RPMI8226 (cell line): Measurements from ENCODE around the gene ECM1.

Experiments used
- DNase-seq: peaks from one replicate; pipeline ENCODE4 v3.0.0-alpha.2; 2015

Gene ECM1

DNA sequence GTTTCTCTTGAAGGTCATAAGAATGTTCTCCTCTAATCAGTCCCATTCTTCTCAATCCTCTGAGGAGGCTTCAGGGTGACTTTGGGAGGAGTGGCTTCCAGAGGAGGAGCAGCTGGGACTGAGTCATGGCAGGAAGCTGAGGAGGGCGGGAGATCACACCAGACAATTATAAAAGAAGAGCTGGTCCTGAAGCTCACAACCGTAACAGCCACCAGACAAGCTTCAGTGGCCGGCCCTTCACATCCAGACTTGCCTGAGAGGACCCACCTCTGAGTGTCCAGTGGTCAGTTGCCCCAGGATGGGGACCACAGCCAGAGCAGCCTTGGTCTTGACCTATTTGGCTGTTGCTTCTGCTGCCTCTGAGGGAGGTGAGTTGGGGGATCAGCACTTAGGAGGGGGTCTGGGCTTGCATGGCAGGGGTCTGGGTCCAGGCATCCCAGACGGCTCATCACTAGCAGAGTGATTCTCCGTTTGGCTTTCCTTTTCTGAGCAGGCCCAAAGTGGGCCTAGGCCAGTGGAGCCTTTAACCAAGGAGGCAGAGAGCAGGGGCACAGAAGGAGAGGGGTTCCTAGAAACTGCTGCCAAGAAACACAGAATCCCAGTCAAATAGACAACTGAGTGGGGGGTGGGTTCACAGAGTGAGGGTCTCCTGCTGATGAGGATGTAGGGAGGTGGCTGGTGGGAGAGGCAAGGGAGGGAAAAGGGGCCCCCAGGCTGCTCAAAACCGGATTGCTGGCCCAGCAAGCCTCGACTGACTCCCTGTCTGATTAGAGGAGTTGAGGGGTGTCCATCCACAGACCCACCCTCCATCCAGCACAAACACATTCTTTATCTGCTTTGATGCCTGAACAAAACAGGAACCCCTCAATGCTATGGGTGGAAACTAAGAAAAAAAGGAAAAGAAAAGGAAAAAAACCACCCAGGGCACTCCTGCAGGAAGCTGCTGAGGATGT is at the start of gene ECM1:
Gene ECM1, plus strand, starts transcription at position 198 of the 953 bp plus-strand sequence. Its CDS starts 101 bp downstream, at position 299.
- no peak for DNase-seq

DNA sequence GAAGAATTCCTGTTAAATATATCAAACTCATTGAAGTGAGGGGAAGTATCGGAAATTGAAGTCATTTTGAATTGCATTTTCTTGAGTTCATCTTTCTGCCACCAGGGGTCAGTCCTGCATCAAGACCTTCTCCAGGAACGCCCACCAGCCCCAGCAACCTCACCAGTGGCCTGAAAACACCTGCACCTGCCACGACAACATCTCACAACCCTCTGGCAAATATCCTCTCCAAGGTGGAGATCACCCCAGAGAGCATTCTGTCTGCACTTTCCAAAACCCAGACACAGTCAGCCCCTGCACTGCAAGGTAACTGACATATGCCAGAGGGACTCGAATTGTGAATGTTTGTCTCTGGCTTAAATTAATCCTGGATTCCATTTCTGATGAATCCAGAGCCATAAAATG is 43.5 kb upstream of the ECM1 start:
- peak; percentile 79 for DNase-seq

DNA sequence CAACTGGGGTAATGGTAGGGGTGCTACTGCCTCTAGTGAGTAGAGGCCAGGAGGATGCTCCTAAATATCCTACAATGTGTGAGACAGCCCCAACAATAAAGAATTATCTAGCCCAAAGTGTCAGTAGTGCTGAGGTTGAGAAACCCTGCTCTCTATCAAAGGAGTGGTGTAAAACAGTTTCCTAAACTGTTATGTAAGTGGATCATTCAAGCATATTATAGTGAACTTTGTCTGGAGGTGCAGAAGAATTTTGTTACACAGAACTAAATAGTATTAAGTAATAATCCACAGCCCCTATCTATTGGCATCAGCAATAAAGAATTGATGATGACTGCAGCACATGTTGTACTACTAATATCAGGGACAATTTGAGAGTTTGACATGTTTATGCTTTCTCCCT is 40.9 kb upstream of the ECM1 start:
- DNase-seq = no peak

DNA sequence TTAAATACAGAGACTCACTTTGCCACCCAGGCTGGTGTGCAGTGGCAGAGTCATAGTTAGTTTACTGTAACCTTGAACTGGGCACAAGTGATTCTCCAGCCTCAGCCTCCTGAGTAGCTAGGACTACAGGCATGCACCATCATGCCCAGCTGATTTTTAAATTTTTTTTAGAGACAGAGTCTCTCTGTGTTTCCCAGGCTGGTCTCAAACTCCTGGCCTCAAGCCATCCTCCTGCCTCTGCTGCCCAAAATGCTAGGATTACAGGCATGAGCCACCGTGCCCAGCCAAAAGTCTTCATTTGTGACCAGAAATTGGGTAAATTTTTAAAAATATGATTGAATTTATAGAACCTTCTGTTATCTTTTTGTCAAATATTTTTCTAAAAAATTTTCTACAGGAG is 38.6 kb upstream of the ECM1 start:
- DNase-seq = no peak

DNA sequence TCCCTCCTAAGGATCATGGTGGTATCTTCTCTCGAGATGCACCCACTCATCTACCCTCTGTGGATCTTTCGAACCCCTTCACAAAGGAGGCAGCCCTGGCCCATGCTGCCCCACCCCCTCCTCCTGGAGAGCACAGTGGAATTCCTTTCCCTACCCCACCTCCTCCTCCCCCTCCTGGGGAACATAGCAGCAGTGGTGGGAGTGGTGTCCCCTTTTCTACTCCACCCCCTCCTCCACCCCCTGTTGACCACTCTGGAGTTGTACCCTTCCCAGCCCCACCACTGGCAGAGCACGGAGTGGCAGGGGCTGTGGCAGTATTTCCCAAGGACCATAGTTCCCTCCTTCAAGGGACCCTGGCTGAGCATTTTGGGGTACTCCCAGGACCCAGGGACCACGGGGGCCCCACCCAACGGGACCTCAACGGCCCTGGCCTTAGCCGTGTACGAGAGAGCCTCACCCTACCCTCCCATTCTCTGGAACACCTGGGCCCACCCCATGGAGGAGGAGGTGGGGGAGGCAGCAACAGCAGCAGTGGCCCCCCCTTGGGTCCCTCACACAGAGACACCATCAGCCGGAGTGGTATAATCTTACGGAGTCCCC is 35.2 kb upstream of the ECM1 start:
- no peak for DNase-seq

DNA sequence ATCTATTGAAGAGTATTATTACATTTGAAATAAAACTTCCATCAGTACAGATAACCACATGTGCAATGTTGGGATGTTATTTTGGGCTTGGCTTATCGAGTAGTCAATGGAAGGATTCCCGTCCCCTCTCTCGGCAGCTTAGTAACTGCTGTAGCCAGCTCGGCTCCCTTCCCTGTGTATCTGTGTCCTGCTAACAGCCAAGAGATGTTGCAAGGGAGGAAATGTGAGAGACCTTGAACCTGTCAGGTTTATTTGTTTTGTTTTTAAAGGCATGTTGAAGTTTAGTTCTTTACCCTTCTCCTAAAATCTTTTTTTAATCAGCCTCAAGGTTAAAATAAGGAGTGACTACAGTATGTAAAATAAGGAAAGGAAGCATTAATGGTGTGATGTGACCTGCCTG is 34.2 kb upstream of the ECM1 start:
- DNase-seq = no peak

DNA sequence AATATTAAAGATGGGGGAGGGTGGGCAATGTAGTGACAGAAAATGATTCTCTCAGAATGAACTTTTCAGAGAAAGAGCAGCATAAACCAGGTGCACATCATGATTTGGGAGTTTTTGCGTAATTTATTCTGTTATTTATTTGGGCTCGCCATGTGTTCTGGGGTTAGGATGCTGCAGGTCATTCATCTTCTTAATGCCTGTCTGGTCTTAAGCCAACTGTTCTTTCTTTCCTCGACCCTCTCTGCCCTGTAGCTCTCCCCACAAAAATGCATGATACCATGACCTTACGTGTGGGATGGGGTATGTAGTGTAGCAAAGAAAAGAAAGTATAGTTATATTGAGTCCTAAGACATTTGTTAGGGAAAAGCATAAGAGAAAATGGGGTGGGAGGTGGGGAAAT is 33.0 kb upstream of the ECM1 start:
- no peak for DNase-seq

DNA sequence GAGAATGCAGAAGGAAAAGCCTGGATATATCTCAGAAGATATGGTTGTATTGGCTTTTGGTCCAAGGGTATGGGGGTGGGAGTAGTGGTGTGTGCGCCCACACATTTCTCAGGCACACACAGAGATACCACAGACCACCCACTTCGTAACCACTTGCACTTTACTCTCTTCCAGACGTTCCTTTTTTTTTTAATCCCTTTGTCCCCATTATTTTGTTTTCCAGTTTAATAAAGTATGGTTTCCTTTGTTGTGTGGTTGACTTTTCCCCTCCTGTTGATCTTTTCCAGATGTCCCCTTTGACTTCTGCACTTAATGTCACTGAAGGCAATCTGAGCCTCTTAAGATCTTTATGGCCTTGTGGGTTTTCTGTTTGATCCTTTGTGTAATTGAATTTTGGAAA is 31.2 kb upstream of the ECM1 start:
- no peak for DNase-seq

DNA sequence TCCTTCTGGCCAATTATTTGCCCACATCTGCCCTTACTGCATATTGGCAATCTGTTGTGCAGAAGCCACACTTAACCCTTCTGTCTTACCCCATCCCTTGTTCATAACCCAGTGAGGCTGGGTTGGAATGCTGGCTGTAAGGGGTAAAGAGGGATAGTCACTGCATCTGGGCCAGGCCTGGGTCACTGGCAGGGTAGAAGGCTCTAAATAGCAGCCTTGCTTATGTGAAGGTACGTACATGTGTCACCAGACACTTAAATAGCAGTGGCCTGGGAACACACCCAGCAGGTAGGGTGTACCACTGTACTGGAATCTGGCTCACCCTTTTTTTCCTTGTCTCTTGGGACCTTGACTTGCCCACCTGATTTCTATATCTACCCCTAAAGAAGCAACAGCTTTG is 30.6 kb upstream of the ECM1 start:
- DNase-seq = no peak

DNA sequence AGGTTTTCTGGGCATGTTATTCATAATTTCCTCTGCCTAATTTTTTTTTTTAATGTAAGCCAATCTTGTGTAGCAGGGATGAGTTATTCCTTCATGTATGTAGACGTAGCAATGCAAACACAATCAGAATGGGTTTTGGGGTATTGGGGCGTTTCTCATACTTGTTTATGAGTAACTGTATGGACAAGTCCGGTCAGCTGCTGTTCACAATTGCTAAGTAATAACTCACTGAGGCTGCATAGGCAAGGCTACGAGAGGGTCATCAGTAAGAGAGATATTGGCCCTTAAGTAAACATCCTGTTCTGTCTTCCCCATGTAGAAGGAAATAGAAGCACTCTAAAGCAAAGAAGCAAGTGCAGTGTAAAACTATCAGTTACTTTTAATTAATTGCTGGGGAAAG is 30.2 kb upstream of the ECM1 start:
- no peak for DNase-seq

DNA sequence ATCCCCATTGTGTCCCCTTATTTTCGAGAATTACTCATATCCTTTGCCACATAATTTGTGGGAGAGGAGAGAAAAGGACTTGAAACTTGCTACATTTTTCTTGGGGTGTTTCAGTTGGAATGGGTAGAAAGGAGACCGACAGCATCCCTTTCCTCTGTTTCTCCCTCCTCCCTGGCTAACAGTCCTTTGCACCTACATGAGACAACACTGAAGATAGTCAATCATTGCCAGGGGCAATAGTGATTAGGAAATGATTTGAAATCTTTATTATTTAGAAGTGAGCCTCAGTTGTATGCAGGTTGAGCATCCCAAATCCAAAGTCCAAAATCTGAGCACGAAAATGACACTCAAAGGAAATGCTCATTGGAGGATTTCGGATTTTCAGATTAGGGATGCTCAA is 28.5 kb upstream of the ECM1 start:
- DNase-seq = no peak

DNA sequence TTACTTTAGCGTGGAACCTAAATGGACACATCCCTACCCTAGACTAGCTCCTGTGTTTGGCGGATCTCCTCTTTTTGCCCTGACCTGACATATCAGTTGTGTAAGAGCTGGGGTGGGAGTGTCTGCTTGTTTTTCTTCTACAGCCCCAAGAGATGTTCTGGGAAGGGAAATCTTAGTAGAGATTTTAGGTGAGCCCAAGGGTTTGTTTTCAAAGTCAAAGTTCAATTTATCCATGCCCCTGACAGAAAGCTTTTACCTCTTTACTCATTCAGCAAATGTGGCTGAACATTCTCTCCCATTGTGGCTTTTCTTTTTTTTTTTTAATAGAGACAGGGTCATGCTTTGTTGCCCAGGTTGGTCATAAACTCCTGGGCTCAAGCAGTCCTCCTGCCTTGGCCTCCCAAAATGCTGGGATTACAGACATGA is 28.0 kb upstream of the ECM1 start:
- DNase-seq = no peak

DNA sequence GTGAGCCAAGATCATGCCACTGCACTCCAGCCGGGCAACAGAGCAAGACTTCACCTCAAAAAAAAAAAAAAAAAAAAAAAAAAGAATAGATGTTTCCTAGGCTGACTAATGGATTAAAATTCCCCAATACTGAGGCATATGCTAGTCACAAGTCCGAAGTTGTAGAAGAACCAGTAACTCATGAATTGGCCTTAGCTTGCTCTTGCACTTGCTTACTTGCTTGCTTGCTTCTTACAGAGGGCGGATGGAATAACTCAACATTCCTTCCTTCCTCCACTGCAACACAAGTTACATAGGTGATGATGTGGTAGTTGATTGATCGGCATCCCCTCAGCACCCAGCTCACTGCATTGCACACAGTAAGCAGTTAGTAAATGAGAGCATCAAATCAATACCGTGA is 23.5 kb upstream of the ECM1 start:
- DNase-seq = no peak

DNA sequence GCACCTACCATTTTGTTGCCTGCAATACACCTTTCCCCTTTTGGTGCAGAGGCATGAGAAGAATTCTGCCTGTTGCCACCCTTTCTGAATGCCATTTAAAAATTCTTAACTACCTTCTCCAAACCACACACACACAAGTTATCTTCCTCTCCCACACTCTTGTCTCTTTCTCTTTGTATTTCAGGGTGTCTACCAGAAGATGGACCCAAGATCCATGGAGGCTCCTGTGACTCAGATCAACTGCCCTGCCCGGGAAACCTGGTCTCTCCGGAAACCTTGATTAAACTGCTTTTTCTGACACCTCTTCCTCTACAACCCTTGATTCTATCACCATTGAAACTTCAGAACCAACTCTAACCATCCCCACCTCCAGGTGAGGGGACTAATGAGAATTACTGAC is 23.0 kb upstream of the ECM1 start:
- no peak for DNase-seq

DNA sequence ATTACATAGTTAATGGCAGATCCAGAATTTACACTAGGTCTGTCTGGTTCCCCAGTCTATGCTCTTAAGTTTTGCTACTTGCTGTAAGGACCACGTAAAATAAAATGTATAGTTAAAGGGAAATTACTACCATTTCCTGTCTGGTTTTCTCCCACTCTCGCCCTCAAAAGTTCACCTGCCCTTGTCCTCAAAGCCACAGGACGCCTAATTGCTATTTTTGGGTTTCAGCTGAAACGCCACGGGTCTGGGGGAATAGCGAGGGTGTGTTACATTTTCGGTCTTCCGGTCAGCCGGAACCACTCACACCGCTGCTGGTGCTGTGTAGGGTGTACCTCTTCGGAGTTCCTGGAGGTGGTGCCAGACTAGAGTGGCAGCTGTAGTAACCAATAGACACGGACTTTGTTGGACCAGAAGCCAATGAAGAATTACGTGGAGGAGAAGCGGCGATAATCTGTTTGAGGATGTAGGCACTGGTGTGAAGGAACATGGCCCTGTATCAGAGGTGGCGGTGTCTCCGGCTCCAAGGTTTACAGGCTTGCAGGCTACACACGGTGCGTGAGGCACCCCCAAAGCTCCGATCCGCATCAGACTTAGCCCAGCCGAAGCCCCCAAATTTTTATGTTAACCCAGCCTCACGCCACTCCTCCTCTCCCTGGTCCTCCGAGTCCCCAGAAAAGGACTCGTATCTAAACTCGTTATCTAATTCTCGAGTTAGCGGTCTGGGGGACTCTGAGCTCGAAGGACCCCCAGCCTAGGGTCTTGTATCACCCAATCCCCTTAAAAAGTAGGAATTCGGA is 20.7 kb upstream of the ECM1 start, which contains the start of gene TARS2:
Gene TARS2, plus strand, starts transcription at position 454 of the 797 bp plus-strand sequence. Its CDS starts 32 bp downstream, at position 486.
- DNase-seq = peak; percentile 100

DNA sequence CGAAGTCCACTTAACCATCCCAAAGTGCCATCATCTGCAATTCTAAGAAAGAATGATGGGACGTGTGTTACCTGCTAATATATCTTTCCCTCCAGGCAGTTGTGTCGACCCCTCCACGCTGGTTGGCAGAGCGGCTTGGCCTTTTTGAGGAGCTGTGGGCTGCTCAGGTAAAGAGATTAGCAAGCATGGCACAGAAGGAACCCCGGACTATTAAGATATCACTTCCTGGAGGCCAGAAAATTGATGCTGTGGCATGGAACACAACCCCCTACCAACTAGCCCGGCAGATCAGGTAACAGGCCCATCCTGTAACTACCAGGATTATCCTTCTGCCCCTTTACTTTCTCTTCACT is 20.2 kb upstream of the ECM1 start:
- no peak for DNase-seq

DNA sequence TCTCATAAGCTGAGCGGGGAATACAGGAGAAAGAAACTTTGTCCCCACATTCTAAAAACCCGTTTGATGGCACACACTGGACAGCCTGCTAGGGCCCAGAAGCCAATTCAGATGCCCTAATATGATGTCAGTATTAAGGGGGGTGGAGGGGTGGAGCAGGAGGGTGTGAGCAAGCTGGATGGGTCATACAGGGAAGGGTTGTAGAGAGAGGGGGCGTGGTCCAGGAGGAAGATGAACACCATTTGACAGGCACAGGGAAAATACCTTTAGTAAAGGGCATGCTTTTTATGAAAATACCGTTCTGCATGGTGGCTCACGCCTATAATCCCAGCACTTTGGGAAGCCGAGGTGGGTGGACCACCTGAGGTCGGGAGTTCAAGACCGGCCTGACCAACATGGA is 14.7 kb upstream of the ECM1 start:
- no peak for DNase-seq

DNA sequence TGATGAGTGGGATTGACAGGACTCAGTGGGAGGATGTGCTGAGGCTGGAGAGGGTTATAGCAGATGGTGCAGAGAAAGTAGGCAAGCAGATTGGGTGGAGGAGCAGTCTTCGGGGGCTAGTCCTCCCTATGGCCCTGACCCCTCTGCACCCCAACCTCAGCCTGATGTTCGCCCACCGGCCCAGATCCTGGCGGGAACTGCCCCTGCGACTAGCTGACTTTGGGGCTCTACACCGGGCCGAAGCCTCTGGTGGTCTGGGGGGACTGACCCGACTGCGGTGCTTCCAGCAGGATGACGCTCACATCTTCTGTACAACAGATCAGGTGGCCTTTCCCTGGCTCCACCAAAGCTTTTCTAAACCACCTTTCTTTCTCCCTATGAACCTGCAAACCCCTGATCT is 9.6 kb upstream of the ECM1 start:
- DNase-seq = no peak

DNA sequence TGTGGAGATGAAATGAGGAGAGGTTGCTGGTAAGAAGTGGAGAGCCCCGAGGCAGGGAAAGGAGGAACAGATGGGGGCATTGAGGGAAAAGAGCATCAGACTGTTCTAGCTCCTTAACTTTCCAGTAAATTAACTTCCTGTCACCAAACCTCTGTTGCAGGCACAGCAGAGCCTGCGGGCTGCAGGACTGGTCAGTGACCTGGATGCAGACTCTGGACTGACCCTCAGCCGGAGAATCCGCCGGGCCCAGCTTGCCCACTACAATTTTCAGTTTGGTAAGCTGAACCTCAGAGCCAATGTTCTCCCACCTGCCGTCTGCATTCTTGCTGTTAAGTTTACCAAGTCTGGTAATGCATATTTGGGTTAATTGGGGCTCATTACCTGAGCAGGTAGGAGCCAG is 2.5 kb upstream of the ECM1 start:
- DNase-seq = no peak

DNA sequence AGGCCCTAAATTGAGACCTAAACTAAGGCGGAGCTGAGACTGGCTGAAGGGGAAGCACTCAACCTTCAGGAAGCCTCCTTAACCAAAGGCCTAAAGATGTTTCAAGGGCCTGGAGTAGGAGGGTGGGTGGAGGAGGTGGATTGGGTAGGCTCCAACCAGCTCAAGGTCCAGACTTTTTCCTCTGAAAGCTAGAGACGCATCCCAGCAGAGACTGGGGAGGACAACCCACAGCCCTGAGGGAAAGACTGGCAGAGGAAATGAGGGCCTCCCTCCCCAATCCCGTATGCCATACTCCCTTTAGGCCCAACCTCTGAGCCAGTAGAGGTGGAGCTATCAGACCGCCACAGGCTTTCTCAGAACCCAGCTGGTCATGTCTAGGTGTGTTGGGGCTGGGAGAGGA is 1.1 kb downstream of the ECM1 start:
- no peak for DNase-seq

DNA sequence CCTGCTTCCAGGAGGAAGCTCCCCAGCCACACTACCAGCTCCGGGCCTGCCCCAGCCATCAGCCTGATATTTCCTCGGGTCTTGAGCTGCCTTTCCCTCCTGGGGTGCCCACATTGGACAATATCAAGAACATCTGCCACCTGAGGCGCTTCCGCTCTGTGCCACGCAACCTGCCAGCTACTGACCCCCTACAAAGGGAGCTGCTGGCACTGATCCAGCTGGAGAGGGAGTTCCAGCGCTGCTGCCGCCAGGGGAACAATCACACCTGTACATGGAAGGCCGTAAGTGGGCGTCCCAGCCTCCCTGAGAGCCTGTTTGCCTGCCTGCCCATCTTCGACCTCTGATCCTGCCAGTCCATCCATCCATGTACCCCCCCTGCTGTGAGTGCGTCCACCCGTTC is 3.6 kb downstream of the ECM1 start:
- DNase-seq = no peak

DNA sequence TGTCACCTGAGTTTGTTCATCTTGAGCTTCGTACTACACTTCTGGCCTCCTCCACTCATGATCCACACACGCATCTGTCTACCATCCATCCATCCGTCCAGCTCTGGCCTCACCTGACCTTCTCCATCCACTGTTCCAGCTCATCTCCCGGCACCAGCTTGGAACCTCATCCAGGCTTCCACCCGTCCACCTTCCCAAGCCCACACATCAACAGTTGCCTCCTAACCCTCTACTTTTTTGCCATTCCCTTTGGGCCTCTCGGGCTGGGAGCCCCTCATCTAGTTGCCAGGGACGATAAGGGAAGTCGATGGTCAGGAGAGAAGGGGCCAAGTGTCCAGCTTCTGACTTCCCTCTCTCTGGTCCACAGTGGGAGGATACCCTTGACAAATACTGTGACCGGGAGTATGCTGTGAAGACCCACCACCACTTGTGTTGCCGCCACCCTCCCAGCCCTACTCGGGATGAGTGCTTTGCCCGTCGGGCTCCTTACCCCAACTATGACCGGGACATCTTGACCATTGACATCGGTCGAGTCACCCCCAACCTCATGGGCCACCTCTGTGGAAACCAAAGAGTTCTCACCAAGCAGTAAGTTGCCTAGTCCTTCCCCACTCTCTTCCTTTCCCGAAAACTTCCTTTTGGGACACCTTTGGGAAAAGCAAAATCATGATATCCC is 4.2 kb downstream of the ECM1 start:
- no peak for DNase-seq

DNA sequence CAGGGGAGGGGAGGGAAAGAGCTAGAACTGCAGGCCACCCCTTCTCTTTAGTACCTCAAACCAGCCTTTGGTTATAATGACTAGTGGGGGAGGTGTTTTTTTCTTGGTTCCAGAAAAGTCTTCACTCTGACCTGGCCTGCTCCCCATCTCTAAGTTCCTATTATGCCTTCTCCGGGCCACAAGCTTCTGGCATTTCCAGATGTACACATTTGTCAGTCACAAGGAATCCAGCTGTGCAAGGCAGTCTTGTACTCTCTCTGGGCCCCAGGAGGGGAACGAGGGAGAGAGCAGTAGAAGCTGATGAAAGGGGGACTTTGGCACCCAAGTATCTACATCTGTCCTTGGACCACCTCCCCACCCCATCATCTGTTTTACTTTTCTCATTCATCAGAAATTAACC is 4.9 kb downstream of the ECM1 start:
- DNase-seq = no peak
